GM12892 (cell line): ENCODE data around the gene OR52B2.

Source experiments
- POLR2A ChIP-seq: IDR thresholded peaks from 2 replicates; pipeline ENCODE4 v1.6.1; 2011; ENCODE audit warnings: low read depth, low read length, control low read depth
- POLR2AphosphoS5 ChIP-seq: IDR thresholded peaks from 2 replicates; pipeline ENCODE4 v1.6.1; 2011; ENCODE audit warnings: low read depth, low read length, control low read depth
- TAF1 ChIP-seq: IDR thresholded peaks from 2 replicates; pipeline ENCODE4 v1.6.1; 2011; ENCODE audit warnings: low read depth, mild to moderate bottlenecking, control low read depth, low read length, borderline replicate concordance

- TF ChIP-seq POLR2AphosphoS5: no peak
- TF ChIP-seq POLR2A: no peak
- no peak for TF ChIP-seq TAF1
Observed at GRCh38 chr11:6129011-6129410, 41.1 kb downstream of the OR52B2 start.
